ENCODE results near the gene ARFGAP3. TPM values are rescaled to one million over a fixed set of nuclear protein-coding genes. Genes with fewer than 3 reads are reported as not detected.

The ARFGAP3 gene
- total RNA-seq, 4 donors from 2014 or later = 36.9 to 78.6 (median 52.0) TPM

DNA sequence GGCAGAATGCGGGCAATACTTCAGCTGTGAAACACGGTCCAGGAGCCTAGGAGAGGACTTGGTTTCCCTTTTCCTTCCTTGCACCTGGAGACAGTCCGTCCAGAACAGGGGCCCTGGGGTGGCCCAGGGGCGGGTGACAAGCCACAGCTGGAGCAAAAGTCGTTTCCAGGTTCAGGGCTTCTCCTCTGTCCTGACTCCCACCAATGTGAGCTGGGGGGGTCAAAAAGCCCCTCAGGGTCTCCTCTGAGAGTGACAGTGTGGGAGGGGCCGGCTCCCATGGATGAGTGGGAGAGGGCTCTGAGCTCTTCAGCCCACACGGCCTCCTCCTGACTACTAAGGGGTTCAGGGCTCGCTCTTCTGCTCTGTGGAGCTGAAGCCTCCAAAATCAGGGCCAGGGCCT is 20.1 kb upstream of the ARFGAP3 start:
- DNase-seq (ENCODE audit: low spot score in 2 of 2) = no peak
- peaks cover 2 to 100% (median 18%) of the 10 kb centered on the region in 3 donors for H3K36me3 ChIP-seq
- WGBS, 2 donors = 77 to 79% methylated on average over 5 to 6 of the region's 8 CpGs

GRCh38 chr22:42876041-42876440 is 19.0 kb upstream of the ARFGAP3 start:
- WGBS, 2 donors = 86 to 87% methylated on average over 17 of the region's 17 CpGs
- H3K9me3 ChIP-seq = no peaks in the 10 kb centered on the region
- H3K36me3 ChIP-seq = peaks cover 2 to 100% (median 21%) of the 10 kb centered on the region in 3 donors
- no peak for DNase-seq (ENCODE audit: low spot score in 2 of 2)
- H3K27ac ChIP-seq = no peak overlapping the region
- no peaks in the 10 kb centered on the region for H3K27me3 ChIP-seq
- TF ChIP-seq POLR2A (IDR thresholded peaks at IDR 0.05) (no peak), EP300 (IDR thresholded peaks at IDR 0.05) (no peak)
- TF ChIP-seq, protein P1, sequence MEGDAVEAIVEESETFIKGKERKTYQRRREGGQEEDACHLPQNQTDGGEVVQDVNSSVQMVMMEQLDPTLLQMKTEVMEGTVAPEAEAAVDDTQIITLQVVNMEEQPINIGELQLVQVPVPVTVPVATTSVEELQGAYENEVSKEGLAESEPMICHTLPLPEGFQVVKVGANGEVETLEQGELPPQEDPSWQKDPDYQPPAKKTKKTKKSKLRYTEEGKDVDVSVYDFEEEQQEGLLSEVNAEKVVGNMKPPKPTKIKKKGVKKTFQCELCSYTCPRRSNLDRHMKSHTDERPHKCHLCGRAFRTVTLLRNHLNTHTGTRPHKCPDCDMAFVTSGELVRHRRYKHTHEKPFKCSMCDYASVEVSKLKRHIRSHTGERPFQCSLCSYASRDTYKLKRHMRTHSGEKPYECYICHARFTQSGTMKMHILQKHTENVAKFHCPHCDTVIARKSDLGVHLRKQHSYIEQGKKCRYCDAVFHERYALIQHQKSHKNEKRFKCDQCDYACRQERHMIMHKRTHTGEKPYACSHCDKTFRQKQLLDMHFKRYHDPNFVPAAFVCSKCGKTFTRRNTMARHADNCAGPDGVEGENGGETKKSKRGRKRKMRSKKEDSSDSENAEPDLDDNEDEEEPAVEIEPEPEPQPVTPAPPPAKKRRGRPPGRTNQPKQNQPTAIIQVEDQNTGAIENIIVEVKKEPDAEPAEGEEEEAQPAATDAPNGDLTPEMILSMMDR (IDR thresholded peaks at IDR 0.05) = no peak
- no peak overlapping the region for H3K4me3 ChIP-seq
- H3K4me1 ChIP-seq = no peaks in the 10 kb centered on the region

More for the DNA sequence above, 20.1 kb upstream of the ARFGAP3 start:
- no peak overlapping the region for H3K4me3 ChIP-seq
- TF ChIP-seq EP300 (IDR thresholded peaks at IDR 0.05) = no peak
- no peak for TF ChIP-seq POLR2A (IDR thresholded peaks at IDR 0.05)
- TF ChIP-seq, protein P1 (IDR thresholded peaks at IDR 0.05) = no peak
- no peaks in the 10 kb centered on the region for H3K27me3 ChIP-seq
- no peaks in the 10 kb centered on the region for H3K4me1 ChIP-seq
- H3K9me3 ChIP-seq = no peaks in the 10 kb centered on the region
- H3K27ac ChIP-seq = no peak overlapping the region

GRCh38 chr22:42874010-42874409 is 16.9 kb upstream of the ARFGAP3 start:
- WGBS, 2 donors = 90 to 95% methylated on average over 7 of the region's 7 CpGs
- Histone ChIP-seq H3K4me1 (peaks cover 0 to 5% (median 0%) of the 10 kb centered on the region in 4 donors), H3K4me3 (no peak overlapping the region), H3K9me3 (no peaks in the 10 kb centered on the region), H3K27ac (no peak overlapping the region), H3K27me3 (no peaks in the 10 kb centered on the region), H3K36me3 (peaks cover 2 to 99% (median 22%) of the 10 kb centered on the region in 3 donors)
- no peak for DNase-seq (ENCODE audit: low spot score in 2 of 2)
- TF ChIP-seq POLR2A (IDR thresholded peaks at IDR 0.05) (no peak), EP300 (IDR thresholded peaks at IDR 0.05) (no peak)
- TF ChIP-seq, protein P1 (IDR thresholded peaks at IDR 0.05) = no peak

DNA sequence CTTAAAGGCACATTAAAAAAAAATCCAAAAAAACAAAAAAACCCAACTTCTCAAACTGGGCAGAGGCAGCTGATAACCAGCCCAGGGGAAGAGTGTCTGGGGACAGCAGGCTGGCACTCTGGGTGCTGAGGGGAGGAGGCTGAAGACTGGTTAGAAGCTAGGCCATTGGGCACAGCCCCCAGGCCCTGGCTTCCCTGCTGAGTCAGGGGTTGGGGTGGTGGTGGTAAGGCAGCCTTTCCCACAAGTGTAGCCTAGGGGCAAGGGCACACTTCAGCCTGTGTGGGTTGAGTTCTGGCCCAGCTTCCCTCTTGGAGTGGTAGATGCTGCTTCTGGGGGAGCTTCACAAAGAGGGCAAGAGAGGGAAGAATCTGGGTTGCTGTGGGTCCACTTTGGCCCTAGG is 16.3 kb upstream of the ARFGAP3 start:
- no peak overlapping the region for H3K4me3 ChIP-seq
- H3K36me3 ChIP-seq = peaks cover 2 to 97% (median 18%) of the 10 kb centered on the region in 3 donors
- TF ChIP-seq POLR2A (IDR thresholded peaks at IDR 0.05) (no peak), EP300 (IDR thresholded peaks at IDR 0.05) (no peak)
- TF ChIP-seq, protein P1 (IDR thresholded peaks at IDR 0.05) = no peak
- H3K27me3 ChIP-seq = no peaks in the 10 kb centered on the region
- no peaks in the 10 kb centered on the region for H3K9me3 ChIP-seq
- peaks cover 0 to 12% (median 0%) of the 10 kb centered on the region in 4 donors for H3K4me1 ChIP-seq
- no peak overlapping the region for H3K27ac ChIP-seq
- DNase-seq (ENCODE audit: low spot score in 2 of 2) = no peak

DNA sequence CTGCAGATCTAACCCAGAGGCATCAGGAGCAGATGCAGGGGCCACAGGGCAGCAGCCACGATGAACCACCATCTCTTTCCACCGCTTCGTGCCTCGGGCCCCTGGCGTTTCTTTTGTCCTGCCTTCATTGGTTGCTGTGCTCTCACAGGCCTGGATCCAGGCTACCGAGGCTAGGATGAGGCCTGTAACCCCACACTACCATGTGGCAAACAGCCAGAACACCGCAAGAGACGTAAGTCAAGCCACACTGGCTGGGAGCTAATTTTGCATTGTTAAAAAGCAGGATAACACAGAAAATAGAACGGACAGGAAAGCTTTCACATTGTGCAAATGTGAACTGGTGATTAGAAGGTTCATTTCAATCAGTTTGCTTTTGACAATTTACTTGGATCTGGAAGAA is 15.7 kb upstream of the ARFGAP3 start:
- H3K36me3 ChIP-seq = peaks cover 2 to 92% (median 13%) of the 10 kb centered on the region in 3 donors
- H3K27ac ChIP-seq = no peak overlapping the region
- WGBS, 2 donors = 70 to 75% methylated on average over 9 of the region's 9 CpGs
- no peak overlapping the region for H3K4me3 ChIP-seq
- H3K9me3 ChIP-seq = no peaks in the 10 kb centered on the region
- TF ChIP-seq EP300 (IDR thresholded peaks at IDR 0.05) (no peak), POLR2A (IDR thresholded peaks at IDR 0.05) (no peak)
- TF ChIP-seq, protein P1 (IDR thresholded peaks at IDR 0.05) = no peak
- H3K4me1 ChIP-seq = peaks cover 0 to 14% (median 0%) of the 10 kb centered on the region in 4 donors
- no peaks in the 10 kb centered on the region for H3K27me3 ChIP-seq
- DNase-seq (ENCODE audit: low spot score in 2 of 2) = no peak

Data from tibial nerve (tissue), 4 donors.